Naive thymus-derived CD8-positive, alpha-beta T cell (primary cell): ENCODE data around the gene KIF26B. TPM values are rescaled to one million over a fixed set of nuclear protein-coding genes. Genes with fewer than 3 reads are reported as not detected.
"Not testable (repeated sequence)": the region's sequence is repeated elsewhere in the genome, so short reads cannot be mapped to it uniquely, and the experiment has no call there.

ENCODE experiments used
- ATAC-seq, 2 donors: fragments of 150-1000 bp; cut with Tn5 transposase in 1 of 2; sonication (Bioruptor Pico), chemical (Tn5 transposase) in 1 of 2; 1 replicate in 1 of 2; 2 replicates in 1 of 2; pipeline ENCODE4 v1.10.0; 2021; ENCODE audit warnings: mild to moderate bottlenecking in 2 of 2, moderate library complexity in 2 of 2
- POLR2A ChIA-PET: fragments of 350-600 bp; sonication (Branson Sonifier 250); formaldehyde crosslinking; loops from one replicate; lab custom pipeline; 2021; ENCODE audit warnings: antibody characterized with exemption; lab: Charles Lee
- DNase-seq, 10 donors: peaks; one replicate each; pipeline versions ENCODE4 v3.0.0 to v3.0.0-alpha.2; 2020 to 2022
- H3K27ac Mint-ChIP-seq, 10 donors: one replicate each; pipeline ENCODE4 v1.8.0; 2020 to 2022; ENCODE audit warnings: mild to moderate bottlenecking in 10 of 10, mixed read lengths in 10 of 10, moderate library complexity in 4 of 10, inconsistent platforms in 1 of 10
- H3K27me3 Mint-ChIP-seq, 5 donors: one replicate each; pipeline ENCODE4 v1.8.0; 2021 to 2022; ENCODE audit warnings: mixed read lengths in 5 of 5
- H3K36me3 Mint-ChIP-seq, 3 donors: one replicate each; pipeline ENCODE4 v1.8.0; 2020 to 2022; ENCODE audit warnings: mixed read lengths in 3 of 3, mild to moderate bottlenecking in 2 of 3, inconsistent platforms in 1 of 3
- H3K4me1 Mint-ChIP-seq, 4 donors: one replicate each; pipeline ENCODE4 v1.8.0; 2021 to 2022; ENCODE audit warnings: mixed read lengths in 4 of 4
- H3K4me3 Mint-ChIP-seq, 10 donors: one replicate each; pipeline ENCODE4 v1.8.0; 2020 to 2022; ENCODE audit warnings: mild to moderate bottlenecking in 10 of 10, mixed read lengths in 10 of 10, moderate library complexity in 6 of 10, inconsistent platforms in 1 of 10
- H3K9me3 Mint-ChIP-seq, 9 donors: one replicate each; pipeline ENCODE4 v1.8.0; 2020 to 2022; ENCODE audit warnings: mixed read lengths in 9 of 9, mild to moderate bottlenecking in 3 of 9, inconsistent platforms in 1 of 9, moderate library complexity in 1 of 9
- polyA plus RNA-seq, 3 donors: library from polyadenylated mRNA; unstranded; fragments of 300-500 nt; fragmentation: Illumina TruSeq; gene quantifications; one replicate each; pipeline ENCODE4 v1.2.3, GENCODE V29; 2021
- total RNA-seq, 8 experiments: library from RNA in 2 of 8; stranded (reverse) in 2 of 8; gene quantifications; one replicate each; pipeline ENCODE4 v1.2.3 and lab custom pipeline; 2021 to 2026

The KIF26B gene
- total and polyA plus RNA-seq, 5 experiments from 2014 or later = 0.08 to 0.16 TPM; not detected in 3

DNA sequence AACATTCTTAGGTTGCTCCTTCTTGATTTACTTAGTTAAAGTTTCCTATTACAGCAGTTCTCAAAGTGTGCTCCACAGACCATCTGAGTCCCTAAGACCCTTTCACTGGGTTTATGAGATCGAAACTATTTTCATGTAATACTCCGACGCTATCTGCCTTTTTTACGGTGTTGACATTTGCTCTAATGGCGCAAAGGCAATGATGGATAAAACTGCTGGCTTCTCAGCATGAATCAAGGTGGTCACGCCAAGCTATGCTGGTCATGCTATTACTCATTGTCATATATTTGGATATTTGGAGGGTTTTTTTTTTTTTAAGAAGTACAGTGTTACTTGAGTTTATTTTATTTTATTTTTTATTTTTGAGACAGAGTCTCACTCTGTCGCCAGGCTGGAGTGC is 235.1 kb downstream of the KIF26B start:
- Mint-ChIP-seq H3K27me3 (peaks cover 0 to 7% (median 6%) of the 10 kb centered on the region in 5 donors), H3K27ac (no peak overlapping the region), H3K36me3 (no peaks in the 10 kb centered on the region), H3K9me3 (peaks cover 0 to 6% (median 0%) of the 10 kb centered on the region in 9 donors), H3K4me1 (peaks cover 0 to 2% (median 0%) of the 10 kb centered on the region in 4 donors), H3K4me3 (no peak overlapping the region)
- ATAC-seq = no peak
- DNase-seq = no peak
- POLR2A ChIA-PET = no interaction called here

DNA sequence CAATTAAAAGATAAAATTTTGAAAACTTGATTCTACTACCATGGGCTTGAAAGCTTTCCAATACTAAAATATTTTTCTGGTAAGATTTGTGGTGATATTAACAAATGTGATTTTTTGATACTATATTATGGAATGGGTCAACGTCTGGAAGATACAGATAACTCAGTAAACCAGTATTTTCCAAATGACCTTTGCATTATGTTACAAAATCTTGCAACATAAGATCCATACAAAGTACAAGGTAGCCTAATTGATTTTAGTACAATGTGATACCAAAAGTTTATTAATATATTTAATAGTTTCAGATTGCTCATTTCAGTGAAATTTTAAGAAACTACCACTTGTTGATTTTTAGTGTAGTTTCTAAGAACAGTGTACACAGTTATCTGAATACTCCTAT is 236.2 kb downstream of the KIF26B start:
- Mint-ChIP-seq H3K27me3 (peaks cover 0 to 3% (median 0%) of the 10 kb centered on the region in 5 donors), H3K4me3 (no peak overlapping the region), H3K36me3 (no peaks in the 10 kb centered on the region), H3K27ac (no peak overlapping the region), H3K9me3 (peaks cover 0 to 6% (median 0%) of the 10 kb centered on the region in 9 donors), H3K4me1 (no peaks in the 10 kb centered on the region)
- DNase-seq (no peak), ATAC-seq (no peak)
- POLR2A ChIA-PET = no interaction called here

DNA sequence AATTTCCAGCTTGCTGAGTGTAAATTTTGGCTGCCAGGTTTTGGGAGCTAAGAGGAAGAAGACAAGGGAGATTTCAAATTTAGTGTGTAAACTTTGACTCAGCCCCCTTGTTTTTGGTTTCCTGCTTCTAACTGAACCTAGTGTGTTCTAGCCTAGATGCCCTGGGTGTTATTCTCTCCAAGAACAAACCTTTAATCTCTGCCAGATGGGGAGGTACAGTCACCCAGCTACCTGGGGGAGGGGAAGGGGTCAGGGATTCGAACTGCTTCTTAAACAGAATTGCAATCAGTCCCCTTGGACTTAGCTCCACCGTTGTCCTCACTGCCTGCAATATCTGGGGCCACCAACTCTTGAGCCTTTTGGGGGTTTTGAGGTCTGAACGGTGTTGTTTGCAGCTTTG is 238.9 kb downstream of the KIF26B start:
- POLR2A ChIA-PET = no interaction called here
- H3K4me3 Mint-ChIP-seq = no peak overlapping the region
- H3K36me3 Mint-ChIP-seq = no peaks in the 10 kb centered on the region
- peaks cover 0 to 6% (median under 1%) of the 10 kb centered on the region in 5 donors for H3K27me3 Mint-ChIP-seq
- ATAC-seq (no peak), DNase-seq (no peak)
- H3K9me3 Mint-ChIP-seq = peaks cover 0 to 6% (median 0%) of the 10 kb centered on the region in 9 donors
- no peak overlapping the region for H3K27ac Mint-ChIP-seq
- no peaks in the 10 kb centered on the region for H3K4me1 Mint-ChIP-seq

DNA sequence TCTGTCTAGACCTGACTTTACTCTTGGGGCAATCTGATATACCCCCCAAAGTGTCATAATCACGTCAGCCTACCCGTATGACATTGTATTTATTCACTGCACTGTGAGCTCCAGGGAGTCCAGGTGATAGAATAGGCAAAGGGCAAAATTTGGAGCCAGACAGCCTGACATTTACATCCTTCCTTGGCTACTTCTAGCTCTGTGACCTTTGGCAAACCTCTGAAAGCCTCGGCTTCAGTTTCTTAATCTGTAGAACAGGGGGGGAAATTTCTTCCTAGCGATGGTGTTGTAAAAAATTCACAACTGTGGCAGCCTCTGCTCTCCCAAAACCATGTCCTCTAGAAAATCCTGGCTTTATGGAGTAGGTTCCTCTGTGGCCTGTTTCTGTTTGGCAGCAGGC is 240.9 kb downstream of the KIF26B start:
- no peak for DNase-seq
- ATAC-seq = no peak
- Mint-ChIP-seq H3K27ac (no peak overlapping the region), H3K4me3 (no peak overlapping the region), H3K36me3 (no peaks in the 10 kb centered on the region), H3K27me3 (peaks cover 0 to 8% (median 3%) of the 10 kb centered on the region in 5 donors), H3K9me3 (peaks cover 0 to 6% (median 0%) of the 10 kb centered on the region in 9 donors), H3K4me1 (no peaks in the 10 kb centered on the region)
- POLR2A ChIA-PET = no interaction called here

DNA sequence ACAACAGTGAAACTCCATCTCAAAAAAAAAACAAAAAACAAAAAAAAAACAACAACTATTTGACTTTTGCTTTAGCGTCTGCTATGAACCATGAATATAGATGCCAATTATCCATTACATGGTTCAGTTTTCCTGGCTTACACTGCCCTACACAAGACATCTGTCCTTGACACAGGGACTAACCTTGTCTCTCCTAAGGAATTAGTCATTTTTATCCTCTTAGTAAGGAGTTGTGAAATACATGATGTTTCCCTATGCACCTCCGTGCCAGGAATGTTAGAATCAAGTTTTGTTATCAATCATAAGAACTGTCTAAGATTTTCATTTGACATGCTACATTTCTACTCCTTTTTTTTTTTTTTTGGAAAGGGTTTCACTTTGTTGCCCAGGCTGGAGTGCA is 241.8 kb downstream of the KIF26B start:
- no peak overlapping the region for H3K27ac Mint-ChIP-seq
- POLR2A ChIA-PET = no interaction called here
- ATAC-seq = no peak

DNA sequence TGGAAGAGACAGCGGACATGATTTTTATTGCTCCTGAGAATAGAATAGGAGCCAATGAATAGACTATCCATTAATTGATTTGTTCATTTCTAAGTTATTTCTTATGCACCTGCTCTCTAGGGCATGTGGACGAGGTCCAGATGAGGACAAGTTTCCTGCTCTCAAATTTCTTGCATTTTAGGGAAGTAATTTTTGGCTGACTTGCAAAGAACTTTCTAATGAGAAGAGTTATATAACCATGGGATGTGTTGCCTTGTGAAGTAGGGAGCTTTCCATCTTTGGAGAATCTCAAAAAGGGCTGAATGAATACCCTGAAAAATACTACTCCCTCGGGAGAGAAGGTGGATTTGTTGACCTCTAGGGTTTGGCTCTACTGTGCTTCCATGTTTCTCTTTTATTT is 243.0 kb downstream of the KIF26B start:
- H3K27ac Mint-ChIP-seq = no peak overlapping the region
- no peak for DNase-seq
- ATAC-seq = no peak
- POLR2A ChIA-PET = no interaction called here
- no peaks in the 10 kb centered on the region for H3K36me3 Mint-ChIP-seq
- H3K9me3 Mint-ChIP-seq = peaks cover 0 to 5% (median 0%) of the 10 kb centered on the region in 9 donors
- H3K27me3 Mint-ChIP-seq = peaks cover 0 to 8% (median 3%) of the 10 kb centered on the region in 5 donors
- H3K4me1 Mint-ChIP-seq = no peaks in the 10 kb centered on the region
- H3K4me3 Mint-ChIP-seq = no peak overlapping the region

More for the DNA sequence above, 241.8 kb downstream of the KIF26B start:
- no peak for DNase-seq
- H3K4me1 Mint-ChIP-seq = no peaks in the 10 kb centered on the region
- H3K36me3 Mint-ChIP-seq = no peaks in the 10 kb centered on the region
- H3K4me3 Mint-ChIP-seq = no peak overlapping the region
- H3K9me3 Mint-ChIP-seq = peaks cover 0 to 6% (median 0%) of the 10 kb centered on the region in 9 donors
- H3K27me3 Mint-ChIP-seq = peaks cover 0 to 8% (median 3%) of the 10 kb centered on the region in 5 donors

DNA sequence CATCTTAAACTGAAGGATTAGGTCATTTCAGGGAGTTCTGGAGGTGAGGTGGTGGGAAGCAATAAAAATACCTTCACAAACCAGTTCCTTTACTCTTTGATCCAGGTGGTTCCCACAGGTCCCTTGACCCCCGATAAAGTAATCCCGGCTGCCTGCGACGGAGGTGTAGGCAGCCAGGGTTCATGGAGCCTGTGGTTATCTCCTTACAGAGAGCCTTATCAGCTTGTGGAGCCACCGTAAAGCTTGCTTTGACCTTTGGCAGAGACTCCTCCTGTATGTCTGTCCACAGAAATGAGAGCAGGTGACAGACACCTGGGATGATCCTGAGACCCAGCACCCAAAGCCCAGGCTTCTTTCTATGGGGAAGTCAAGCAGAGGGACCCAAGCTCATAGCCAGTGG is 243.4 kb downstream of the KIF26B start:
- H3K27me3 Mint-ChIP-seq = peaks cover 0 to 7% (median 3%) of the 10 kb centered on the region in 5 donors
- peaks cover 0 to 4% (median 0%) of the 10 kb centered on the region in 9 donors for H3K9me3 Mint-ChIP-seq
- H3K36me3 Mint-ChIP-seq = no peaks in the 10 kb centered on the region
- POLR2A ChIA-PET = no interaction called here
- no peak overlapping the region for H3K4me3 Mint-ChIP-seq
- no peak overlapping the region for H3K27ac Mint-ChIP-seq
- DNase-seq (no peak), ATAC-seq (no peak)
- H3K4me1 Mint-ChIP-seq = no peaks in the 10 kb centered on the region

DNA sequence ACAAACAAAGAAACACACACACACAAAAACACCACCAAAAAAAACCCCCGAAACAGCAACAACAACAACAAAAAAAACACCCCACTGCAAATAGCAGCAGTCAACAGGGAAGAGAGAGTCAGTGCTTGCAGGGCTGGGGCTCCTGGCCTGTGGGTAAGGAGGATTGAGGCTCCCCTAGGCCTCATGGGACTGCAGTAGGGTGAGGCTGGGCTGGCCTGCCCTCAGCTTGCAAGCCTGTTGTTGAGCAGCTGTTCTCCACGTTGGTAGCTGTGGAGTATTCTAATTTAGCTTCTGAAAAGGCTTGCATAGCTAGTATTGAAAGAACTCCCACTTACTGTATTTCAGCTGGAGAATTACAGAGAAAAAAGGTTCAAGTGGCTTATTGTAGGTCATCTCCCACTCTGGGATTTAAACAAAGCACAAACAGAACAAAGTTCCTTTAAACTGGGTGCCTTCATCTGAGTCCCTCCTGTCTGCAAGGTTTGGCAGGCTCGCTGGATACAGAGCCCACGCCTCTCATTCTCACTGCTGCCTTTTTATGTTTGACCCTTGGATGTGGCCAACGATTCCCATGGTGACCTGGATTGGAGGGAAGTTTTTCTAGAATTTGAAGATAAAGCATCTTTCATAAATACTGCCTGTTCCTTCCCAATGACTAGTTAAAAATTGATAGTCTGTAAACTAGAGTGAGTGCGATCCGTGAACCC is 247.2 kb downstream of the KIF26B start:
- DNase-seq (no peak), ATAC-seq (no peak)
- H3K9me3 Mint-ChIP-seq = no peaks in the 10 kb centered on the region
- no peak overlapping the region for H3K4me3 Mint-ChIP-seq
- no peaks in the 10 kb centered on the region for H3K4me1 Mint-ChIP-seq
- H3K27me3 Mint-ChIP-seq = peaks cover 0 to 5% (median 3%) of the 10 kb centered on the region in 5 donors
- no peak overlapping the region for H3K27ac Mint-ChIP-seq
- POLR2A ChIA-PET = no interaction called here
- H3K36me3 Mint-ChIP-seq = no peaks in the 10 kb centered on the region

DNA sequence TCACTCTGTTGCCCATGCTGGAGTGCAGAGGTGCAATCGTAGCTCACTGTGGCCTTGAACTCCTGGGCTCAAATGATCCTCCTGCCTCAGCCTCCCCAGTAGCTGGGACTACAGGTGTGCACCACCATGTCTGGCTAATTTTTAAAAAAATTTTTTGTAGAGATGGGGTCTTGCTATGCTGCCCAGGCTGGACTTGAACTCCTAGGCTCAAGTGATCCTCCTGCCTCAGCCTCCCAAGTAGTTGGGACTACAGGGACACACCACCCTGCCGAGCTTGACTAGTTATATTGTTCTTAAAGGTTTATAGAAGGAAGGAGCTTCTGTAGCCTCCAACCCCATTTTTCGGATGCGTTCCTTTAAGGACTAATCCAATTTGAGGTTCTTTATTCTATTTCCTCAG is 248.2 kb downstream of the KIF26B start:
- DNase-seq, H3K4me1 Mint-ChIP-seq, H3K27me3 Mint-ChIP-seq, ATAC-seq, H3K4me3 Mint-ChIP-seq, POLR2A ChIA-PET, H3K27ac Mint-ChIP-seq, H3K36me3 Mint-ChIP-seq, H3K9me3 Mint-ChIP-seq: not testable (repeated sequence)

DNA sequence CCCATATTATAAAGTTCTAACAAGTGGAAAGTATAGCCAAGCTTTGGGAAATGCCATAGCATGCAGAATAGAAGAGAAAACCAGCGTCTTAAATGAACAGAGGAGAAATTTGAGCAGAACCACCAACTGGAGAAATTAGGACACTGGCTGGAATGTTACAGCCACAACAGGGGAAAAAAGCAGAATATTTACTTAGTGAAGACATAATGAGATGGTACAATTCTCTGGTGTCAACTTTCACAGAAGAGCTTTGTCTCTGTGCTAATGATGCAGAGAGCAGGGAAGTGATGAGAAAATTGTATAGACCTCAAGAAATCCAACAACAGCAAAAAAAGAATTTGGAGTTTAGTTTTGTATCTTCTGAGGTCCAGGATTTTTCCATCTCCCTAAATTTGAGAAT is 249.7 kb downstream of the KIF26B start:
- DNase-seq (no peak), ATAC-seq (no peak)
- peaks cover 0 to 1% (median 0%) of the 10 kb centered on the region in 5 donors for H3K27me3 Mint-ChIP-seq
- POLR2A ChIA-PET = no interaction called here
- no peak overlapping the region for H3K27ac Mint-ChIP-seq
- no peaks in the 10 kb centered on the region for H3K36me3 Mint-ChIP-seq
- no peaks in the 10 kb centered on the region for H3K4me1 Mint-ChIP-seq
- H3K4me3 Mint-ChIP-seq = no peak overlapping the region
- no peaks in the 10 kb centered on the region for H3K9me3 Mint-ChIP-seq

DNA sequence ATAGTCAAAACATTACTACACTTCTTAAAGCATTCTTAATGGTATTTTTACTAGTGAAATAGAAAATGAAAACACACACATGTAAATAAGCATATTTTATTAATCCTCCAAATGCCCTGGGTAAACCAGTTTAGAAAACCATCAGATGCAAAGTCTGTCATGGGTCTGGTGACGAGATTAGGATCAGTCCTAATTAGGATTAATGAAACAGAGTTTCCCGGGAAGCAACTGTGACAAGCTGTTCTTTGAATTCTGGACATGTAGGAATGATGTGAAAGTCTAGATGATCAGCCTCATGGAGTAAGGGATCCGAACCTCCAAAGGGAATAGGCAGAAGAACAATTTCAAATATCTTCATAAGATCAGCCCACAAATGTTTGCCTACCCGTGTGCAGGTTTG is 250.2 kb downstream of the KIF26B start:
- H3K27ac Mint-ChIP-seq = no peak overlapping the region
- no peaks in the 10 kb centered on the region for H3K9me3 Mint-ChIP-seq
- peaks cover 0 to 1% (median 0%) of the 10 kb centered on the region in 5 donors for H3K27me3 Mint-ChIP-seq
- POLR2A ChIA-PET = no interaction called here
- no peaks in the 10 kb centered on the region for H3K4me1 Mint-ChIP-seq
- no peak overlapping the region for H3K4me3 Mint-ChIP-seq
- H3K36me3 Mint-ChIP-seq = no peaks in the 10 kb centered on the region
- no peak for ATAC-seq
- DNase-seq = no peak

DNA sequence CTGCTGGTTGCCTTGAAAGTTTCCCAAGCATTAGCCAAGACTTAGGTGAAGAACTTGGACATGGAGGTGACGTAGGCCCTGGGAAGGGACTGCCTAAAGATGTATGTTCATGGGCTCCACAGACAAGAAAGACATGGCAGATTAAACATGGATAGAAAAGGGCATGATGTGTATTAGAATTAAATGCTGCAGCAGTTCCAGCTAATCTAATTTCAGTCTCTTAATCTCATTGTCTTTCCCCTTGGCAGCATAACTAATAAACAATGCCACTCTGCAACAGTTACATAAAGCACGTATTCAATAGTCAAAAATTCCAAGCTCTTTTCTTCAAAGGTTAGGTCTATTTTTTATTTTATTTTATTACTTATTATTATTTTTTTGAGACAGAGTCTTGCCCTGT is 251.6 kb downstream of the KIF26B start:
- Mint-ChIP-seq H3K4me3 (no peak overlapping the region), H3K36me3 (no peaks in the 10 kb centered on the region), H3K27ac (no peak overlapping the region), H3K9me3 (no peaks in the 10 kb centered on the region), H3K27me3 (peaks cover 0 to 1% (median 0%) of the 10 kb centered on the region in 5 donors), H3K4me1 (no peaks in the 10 kb centered on the region)
- POLR2A ChIA-PET = no interaction called here
- DNase-seq = no peak
- no peak for ATAC-seq

DNA sequence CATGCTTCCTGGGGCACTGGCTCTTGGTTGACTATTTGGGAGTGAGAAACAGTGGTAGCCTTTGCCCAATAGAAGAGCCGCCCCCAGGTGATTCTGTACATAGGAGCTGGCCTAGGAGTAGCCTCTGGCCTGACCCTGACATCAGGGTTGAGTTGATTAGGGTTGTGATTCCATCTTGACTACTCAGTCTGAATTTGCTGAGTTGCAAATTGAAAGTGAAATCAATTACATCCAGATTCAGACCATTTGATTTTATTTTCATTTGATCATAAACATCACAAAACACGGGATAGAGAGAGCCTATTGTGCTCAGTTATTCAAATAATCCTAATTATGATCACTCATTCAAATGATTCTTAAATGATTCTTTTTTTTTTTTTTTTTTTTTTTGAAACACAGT is 253.2 kb downstream of the KIF26B start:
- H3K27ac Mint-ChIP-seq = no peak overlapping the region
- POLR2A ChIA-PET = no interaction called here
- DNase-seq = no peak
- no peaks in the 10 kb centered on the region for H3K9me3 Mint-ChIP-seq
- no peak overlapping the region for H3K4me3 Mint-ChIP-seq
- H3K36me3 Mint-ChIP-seq = no peaks in the 10 kb centered on the region
- no peaks in the 10 kb centered on the region for H3K4me1 Mint-ChIP-seq
- peaks cover 0 to 1% (median 0%) of the 10 kb centered on the region in 5 donors for H3K27me3 Mint-ChIP-seq
- ATAC-seq = no peak
